Stimulated activated CD4-positive, alpha-beta T cell treated with anti-CD3 and anti-CD28 coated beads, Interleukin-15, amount 100 ng/mL, for 48 hours (primary cell): Measurements from ENCODE around the gene LRRC23.

Source experiments
- DNase-seq, 2 donors: peaks; one replicate each; pipeline ENCODE4 v3.0.0-alpha.2; 2020; ENCODE audit warnings: low read depth in 2 of 2

LRRC23 gene

DNA sequence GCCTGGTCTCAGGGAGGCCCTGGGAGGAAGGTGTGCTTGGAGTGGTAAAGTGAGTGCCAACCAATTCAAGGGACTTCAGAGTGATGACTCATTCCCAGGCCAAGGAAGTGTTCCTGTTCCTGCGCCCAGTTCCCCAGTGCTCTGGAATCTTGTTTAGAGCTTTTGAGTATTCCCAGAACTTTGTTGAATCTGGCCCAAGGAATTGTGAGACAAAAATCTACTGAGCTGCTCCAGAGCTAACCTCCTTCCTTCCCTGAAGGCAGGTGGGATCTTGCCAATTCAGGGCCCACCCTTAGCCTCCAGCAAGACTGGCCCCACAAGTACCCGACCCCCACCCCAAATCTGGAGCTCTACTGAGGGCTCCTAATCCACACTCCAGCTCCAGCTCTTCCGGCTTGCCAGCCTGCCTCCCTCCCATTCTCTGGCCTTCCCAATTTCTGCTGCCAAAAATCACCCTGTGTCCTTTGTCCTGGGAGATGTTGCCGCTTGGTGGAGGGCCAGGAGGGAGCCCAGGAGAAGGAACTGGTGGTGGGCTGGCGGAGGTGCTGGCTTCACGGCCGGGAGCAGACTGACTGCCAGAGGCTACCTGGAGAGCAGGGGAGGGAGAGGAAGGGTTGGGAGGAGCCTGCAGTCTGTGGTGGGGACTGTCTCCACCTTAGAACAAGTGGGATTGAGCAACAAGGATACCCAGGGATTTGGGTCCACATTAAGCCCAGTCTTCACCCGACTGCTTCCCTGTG lies 21.1 kb downstream of the LRRC23 start:
- no peak for DNase-seq

DNA sequence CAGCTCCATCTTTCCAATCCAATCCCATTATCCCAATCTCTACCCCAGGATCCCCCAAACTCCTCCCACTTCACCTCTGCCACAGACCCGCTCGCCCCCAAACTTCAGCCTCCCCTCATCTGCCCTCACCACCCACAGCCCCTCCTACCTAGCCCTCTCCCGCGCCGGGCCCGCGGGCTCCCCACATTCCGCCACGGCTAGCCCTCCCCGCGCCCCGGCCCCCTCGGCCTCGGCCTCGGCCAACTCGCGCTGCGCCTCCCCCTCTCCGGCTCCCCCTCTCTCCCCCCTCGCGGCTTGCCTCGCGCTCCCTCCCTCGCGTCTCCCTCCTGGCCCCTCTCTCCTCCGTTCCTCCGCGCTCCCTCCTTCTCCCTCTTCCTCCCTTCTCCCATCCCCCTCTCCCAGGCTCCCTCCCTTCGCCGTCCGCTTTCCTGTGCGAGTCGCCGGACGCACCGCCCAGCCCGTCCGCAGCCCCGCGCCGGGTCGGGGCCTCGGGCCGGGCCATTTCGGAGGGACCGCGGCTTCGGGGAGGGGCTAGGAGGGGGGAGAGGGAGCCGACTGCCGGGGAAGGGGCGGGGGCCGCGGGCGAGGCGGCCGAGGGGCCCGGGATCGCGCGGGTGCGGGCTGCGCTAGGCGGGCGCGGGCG lies 22.9 kb downstream of the LRRC23 start, which contains the start of gene ATN1:
ATN1 (plus strand) TSS at position 581 of the 643 bp plus-strand sequence. CDS start 6,043 bp downstream, outside the sequence.
- no peak for DNase-seq

GRCh38 chr12:6928022-6928702 lies 23.5 kb downstream of the LRRC23 start:
- no peak for DNase-seq

DNA sequence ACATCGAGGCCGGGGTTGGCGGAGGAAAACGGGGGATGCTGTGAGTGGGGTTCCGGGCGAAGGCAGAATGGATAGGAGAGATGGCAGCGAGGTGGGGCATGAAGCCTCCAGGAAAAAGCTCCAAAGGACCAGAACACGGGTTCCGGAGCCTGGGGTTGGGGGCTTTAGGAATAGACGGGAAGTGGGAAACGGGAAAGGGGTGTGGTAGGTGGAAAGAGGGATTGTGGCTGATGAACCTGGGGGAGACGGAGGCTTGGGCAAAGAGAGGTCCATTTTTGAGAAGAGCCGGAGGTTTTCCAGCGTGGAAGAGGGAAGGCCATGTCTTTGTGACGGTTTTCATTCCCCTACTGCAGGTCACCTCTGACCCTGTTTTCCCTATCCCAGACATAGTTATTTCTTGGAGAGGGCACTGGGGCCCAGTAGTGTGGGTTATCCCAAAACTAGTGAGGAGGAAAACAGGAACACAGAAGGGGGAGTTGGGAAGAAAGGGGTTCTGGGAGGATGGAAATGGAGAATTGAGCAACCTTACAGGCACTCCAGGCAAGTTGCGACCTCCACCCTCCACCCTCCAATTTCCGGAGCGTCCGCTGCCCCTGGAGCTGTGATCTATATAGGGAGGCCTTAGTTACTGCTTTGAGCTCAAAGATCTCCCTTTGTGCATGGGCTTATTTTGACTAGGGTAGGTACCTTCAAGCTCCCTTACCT lies 24.2 kb downstream of the LRRC23 start:
- DNase-seq, result no peak

- no peak for DNase-seq
Measured at GRCh38 chr12:6929466-6930452, 25.1 kb downstream of the LRRC23 start.

DNA sequence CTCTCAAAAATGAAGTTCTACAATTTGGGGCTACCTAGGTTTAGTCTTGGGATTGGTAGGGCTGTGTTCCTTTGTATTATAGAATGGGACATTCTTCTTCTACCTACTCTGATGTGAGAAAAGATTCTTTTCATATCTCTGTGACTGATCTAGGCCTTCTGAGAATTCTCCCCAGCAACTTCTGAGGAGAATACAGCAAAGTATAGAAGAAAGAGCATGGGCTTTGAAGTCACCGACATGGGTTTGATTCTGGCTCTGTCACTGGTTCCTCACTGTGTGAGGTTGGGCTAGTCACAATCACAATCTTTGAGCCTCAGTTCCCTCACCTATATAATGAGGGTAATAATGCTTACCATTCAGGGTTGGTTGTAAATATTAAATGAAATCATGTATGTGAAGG lies 28.1 kb downstream of the LRRC23 start:
- DNase-seq, result no peak

DNA sequence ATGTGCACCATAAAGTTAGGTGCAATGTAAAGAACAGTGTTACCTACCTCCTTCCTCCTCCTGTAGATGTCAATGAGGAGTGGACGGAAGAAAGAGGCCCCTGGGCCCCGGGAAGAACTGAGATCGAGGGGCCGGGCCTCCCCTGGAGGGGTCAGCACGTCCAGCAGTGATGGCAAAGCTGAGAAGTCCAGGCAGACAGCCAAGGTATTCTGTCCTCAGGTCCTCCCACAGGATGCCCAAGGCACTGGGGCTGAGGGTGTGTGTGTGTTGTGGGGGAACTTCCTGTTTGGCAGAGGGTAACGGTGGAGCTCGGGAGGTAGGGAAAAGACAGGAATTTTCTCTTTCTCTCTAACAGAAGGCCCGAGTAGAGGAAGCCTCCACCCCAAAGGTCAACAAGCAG lies 29.5 kb downstream of the LRRC23 start:
- no peak for DNase-seq

DNA sequence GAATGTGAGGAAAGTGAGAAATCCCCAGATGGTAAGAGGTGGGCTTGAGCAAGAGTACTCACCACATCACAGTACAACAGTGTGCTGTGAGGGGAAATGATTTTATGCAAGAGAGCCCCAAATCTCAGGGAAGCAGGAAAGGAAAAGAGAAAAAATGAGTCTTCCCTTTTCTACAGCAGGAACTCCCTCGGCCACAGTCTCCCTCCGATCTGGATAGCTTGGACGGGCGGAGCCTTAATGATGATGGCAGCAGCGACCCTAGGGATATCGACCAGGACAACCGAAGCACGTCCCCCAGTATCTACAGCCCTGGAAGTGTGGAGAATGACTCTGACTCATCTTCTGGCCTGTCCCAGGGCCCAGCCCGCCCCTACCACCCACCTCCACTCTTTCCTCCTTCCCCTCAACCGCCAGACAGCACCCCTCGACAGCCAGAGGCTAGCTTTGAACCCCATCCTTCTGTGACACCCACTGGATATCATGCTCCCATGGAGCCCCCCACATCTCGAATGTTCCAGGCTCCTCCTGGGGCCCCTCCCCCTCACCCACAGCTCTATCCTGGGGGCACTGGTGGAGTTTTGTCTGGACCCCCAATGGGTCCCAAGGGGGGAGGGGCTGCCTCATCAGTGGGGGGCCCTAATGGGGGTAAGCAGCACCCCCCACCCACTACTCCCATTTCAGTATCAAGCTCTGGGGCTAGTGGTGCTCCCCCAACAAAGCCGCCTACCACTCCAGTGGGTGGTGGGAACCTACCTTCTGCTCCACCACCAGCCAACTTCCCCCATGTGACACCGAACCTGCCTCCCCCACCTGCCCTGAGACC lies 31.0 kb downstream of the LRRC23 start:
- DNase-seq, result no peak

DNA sequence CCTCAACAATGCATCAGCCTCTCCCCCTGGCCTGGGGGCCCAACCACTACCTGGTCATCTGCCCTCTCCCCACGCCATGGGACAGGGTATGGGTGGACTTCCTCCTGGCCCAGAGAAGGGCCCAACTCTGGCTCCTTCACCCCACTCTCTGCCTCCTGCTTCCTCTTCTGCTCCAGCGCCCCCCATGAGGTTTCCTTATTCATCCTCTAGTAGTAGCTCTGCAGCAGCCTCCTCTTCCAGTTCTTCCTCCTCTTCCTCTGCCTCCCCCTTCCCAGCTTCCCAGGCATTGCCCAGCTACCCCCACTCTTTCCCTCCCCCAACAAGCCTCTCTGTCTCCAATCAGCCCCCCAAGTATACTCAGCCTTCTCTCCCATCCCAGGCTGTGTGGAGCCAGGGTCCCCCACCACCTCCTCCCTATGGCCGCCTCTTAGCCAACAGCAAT lies 31.6 kb downstream of the LRRC23 start:
- DNase-seq, result no peak

DNA sequence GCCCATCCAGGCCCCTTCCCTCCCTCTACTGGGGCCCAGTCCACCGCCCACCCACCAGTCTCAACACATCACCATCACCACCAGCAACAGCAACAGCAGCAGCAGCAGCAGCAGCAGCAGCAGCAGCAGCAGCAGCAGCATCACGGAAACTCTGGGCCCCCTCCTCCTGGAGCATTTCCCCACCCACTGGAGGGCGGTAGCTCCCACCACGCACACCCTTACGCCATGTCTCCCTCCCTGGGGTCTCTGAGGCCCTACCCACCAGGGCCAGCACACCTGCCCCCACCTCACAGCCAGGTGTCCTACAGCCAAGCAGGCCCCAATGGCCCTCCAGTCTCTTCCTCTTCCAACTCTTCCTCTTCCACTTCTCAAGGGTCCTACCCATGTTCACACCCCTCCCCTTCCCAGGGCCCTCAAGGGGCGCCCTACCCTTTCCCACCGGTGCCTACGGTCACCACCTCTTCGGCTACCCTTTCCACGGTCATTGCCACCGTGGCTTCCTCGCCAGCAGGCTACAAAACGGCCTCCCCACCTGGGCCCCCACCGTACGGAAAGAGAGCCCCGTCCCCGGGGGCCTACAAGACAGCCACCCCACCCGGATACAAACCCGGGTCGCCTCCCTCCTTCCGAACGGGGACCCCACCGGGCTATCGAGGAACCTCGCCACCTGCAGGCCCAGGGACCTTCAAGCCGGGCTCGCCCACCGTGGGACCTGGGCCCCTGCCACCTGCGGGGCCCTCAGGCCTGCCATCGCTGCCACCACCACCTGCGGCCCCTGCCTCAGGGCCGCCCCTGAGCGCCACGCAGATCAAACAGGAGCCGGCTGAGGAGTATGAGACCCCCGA lies 32.2 kb downstream of the LRRC23 start:
- no peak for DNase-seq

GRCh38 chr12:6937481-6938352 lies 33.1 kb downstream of the LRRC23 start:
- DNase-seq, result peak; percentile 89 to 91

- no peak for DNase-seq
Measured at GRCh38 chr12:6938353-6939190, 34.0 kb downstream of the LRRC23 start.

DNA sequence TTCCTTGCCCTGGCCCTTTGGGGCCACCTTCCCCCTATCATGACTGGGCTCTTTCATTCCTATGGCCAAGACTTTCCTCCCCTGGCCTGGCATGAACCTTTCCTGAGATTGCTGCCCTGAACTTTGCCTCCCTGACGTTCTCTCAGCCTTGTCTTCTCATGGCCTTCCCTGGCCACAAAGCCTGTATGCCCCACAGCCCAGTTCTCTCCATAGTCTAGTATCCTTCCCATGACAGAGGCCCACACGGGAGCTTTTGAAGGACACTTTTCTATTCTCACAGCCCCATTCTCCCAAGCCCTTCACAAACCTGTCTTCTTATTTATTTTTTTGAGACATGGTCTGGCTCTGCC lies 34.5 kb downstream of the LRRC23 start:
- no peak for DNase-seq

DNA sequence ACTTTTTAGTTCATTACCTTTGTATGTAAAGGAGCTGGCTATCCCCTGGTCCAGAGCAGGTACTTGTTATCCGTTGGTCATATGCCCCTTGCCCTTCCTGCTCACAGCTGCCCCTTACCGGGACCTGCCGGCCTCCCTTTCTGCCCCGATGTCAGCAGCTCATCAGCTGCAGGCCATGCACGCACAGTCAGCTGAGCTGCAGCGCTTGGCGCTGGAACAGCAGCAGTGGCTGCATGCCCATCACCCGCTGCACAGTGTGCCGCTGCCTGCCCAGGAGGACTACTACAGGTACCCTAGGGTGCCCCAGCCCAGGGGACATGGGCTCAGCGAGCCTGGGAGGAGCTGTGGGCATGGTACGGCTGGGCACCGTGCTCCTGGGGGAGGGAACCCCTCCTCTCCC lies 36.6 kb downstream of the LRRC23 start:
- DNase-seq, result no peak

DNA sequence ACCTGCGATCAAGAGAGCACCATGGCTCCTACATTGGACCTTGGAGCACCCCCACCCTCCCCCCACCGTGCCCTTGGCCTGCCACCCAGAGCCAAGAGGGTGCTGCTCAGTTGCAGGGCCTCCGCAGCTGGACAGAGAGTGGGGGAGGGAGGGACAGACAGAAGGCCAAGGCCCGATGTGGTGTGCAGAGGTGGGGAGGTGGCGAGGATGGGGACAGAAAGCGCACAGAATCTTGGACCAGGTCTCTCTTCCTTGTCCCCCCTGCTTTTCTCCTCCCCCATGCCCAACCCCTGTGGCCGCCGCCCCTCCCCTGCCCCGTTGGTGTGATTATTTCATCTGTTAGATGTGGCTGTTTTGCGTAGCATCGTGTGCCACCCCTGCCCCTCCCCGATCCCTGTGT lies 37.2 kb downstream of the LRRC23 start:
- no peak for DNase-seq

DNA sequence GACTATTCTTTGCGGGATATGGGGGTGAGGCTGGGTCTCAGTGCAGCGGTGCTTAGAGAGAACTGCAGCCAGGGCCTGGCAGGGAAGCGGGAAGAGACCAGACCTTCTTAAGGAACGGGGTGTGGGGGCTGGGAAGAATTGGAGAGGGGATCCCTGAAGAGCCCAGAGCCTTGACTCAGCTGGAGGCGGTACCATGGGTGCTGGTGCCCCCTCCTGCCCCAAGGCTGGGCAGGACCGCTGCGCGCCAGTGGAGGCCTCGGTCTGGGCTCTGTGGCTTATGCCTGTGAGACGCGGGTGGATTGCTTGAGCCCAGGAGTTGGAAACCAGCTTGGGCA lies 37.7 kb downstream of the LRRC23 start:
- no peak for DNase-seq

DNA sequence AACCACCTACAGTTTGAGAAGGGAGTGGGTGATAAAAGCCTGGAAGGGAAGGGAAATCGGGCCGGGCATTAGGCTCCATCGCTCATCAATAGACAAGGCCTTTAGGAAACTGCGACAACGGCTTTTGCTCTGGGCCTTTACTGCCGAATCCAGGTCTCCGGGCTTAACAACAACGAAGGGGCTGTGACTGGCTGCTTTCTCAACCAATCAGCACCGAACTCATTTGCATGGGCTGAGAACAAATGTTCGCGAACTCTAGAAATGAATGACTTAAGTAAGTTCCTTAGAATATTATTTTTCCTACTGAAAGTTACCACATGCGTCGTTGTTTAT lies 38.7 kb downstream of the LRRC23 start:
- peak in 1 of 2 donors; percentile 65 for DNase-seq
